NCI-H1417 treated with DMSO at 0.1 percent for 48 hours (cell line): ENCODE results near the gene ARHGAP15.
"Not testable (repeated sequence)": the region's sequence is repeated elsewhere in the genome, so short reads cannot be mapped to it uniquely, and the experiment has no call there.

Experiments
- DNase-seq: peaks from one replicate; lab custom pipeline; 2025; lab: John Stamatoyannopoulos, UW

Gene ARHGAP15

DNA sequence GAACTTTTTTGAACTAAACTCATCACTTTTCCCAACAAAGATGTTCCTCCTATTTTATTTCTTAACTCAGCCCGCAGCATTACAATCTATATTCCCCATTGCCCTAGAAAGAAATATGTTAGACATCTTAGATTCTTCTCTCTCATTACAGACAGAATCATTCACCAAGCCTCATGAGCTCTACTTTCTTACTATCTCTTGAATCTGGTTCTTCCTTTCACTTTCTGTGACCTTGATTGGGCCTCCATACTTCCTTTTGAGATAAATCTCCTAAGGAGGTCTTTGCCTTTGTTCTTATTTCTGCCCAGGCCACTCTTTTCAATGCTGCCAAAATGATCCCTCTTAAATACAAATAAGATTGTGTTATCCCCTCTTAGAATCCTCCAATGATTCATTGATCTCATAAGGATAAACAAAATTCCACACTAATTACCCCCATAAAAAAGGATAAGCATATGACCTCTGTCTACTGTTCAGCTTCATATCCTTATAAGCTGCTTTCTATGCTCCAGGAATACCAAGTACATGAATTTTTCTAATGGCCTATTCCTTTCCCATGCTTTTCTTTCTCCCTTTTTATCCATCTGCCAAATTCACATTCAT lies 400.0 kb downstream of the ARHGAP15 start:
- DNase-seq, result no peak

DNA sequence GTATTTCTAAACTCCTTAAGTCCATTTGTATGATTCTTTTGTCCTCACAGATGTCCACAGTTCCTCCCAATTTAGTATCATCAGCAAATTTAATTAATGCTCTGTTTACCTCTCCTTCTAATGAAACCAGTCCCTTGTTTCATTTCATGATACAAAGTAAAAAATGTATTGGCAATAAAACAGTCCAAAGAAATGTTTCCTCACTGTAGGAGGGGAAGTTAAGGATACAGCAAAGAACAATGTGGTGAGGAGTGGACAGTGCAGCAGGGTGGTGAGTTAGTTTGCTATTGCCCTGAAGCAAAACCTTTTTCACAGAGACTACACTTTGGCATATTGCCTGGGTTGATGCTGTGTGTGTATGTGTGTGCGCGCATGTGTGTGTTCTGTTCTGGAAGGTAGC lies 401.5 kb downstream of the ARHGAP15 start:
- no peak for DNase-seq

DNA sequence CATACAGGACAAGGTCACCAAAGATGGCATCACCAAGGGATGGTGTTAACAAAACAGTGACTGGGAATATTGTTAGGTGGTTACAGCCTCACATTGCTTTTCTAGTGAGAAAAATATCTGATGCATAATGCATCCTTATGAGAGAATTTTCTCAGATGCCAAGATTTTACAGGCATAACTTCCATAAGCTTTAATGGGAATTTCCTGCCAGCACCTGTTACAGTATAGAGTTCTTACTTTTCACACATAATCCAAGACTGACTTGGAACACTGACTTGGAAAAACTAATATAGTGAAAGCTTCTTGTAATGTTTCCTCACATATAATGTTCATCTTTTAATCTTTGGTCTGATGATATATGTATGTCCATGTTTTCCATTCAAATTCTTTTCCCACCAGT lies 402.8 kb downstream of the ARHGAP15 start:
- DNase-seq, result no peak

DNA sequence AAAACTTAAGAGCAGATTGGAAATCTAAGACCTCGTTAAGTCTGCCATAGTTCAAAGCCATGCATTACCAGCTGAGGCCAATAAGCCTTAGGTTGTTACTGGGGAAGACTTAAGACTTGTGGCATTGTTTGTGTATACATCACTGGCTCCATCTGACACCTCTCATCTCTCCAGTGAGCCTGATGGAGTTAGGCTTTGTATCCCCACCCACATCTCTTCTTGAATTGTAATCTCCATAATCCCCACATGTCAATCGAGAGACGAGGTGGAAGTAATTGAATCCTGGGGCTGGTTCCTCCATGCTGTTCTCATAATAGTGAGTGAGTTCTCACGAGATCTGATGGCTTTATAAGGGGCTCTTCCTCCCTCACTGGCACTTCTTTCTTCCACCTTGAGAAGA lies 404.6 kb downstream of the ARHGAP15 start:
- no peak for DNase-seq

DNA sequence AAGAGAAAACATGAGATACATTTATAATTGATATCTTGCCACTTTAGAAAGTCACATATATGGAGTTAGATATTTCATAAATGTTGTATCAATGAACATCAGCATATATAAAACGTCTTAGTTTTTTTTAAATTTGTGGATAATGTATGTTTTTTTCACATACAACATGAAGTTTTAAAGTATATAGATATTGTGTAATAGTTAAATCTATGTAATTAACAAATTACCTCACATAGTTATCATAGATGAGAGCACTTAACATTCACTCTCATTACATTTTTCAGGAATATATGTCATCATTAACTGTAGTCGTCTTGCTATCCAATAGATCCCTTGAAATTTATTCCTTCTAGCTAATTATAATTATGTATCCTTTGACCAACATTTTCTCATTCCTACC lies 406.6 kb downstream of the ARHGAP15 start:
- DNase-seq, result no peak

DNA sequence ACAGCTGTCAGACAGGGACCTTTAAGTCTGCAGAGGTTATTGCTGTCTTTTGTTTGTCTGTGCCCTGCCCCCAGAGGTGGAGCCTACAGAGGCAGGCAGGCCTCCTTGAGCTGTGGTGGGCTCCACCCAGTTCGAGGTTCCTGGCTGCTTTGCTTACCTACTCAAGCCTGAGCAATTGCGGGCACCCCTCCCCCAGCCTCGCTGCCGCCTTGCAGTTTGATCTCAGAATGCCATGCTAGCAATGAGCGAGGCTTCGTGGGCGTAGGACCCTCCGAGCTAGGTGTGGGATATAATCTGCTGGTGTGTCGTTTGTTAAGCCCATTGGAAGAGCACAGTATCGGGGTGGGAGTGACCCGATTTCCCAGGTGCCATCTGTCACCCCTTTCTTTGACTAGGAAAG lies 412.7 kb downstream of the ARHGAP15 start:
- not testable (repeated sequence) for DNase-seq

DNA sequence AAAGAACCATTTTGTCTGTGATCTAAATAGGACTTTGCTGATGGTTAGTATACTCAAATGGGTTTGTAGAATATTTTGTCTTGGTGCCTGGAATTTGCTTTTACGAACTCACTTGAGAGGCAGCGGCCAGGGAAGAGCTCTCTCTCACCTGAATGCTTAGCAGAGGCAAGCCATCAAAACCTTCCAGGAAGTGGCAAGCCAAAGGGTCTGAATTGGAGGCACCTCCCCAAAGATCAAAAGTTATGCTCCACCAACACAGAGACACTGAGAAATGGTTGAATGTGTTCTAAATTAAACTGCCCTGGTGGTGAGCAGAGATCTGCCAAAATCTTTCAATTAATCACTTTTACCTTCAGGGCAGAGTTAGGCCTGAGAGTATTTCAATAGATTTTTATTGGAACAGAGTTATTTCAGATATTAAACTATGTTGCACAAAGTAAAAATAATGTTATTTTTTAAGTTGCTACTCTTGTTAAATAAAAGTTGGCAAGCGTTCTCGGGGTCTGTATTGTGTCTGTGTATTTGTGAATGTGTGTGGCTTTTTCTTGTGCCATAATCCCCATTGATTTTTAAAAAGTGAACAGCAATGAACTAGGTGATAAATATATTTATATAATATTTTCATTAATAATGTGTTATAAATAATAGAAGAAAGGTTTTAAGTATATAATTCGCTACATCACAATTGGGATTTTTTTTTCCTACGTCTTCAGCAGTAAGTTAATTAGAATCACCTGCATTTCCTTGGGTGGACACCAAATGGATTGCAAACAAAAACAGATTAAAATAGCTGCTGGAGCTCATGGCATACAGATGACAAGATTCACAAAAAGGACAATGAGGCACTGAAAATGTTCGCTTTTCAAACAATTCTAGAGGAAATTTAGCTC lies 416.1 kb downstream of the ARHGAP15 start:
- DNase-seq, result no peak

DNA sequence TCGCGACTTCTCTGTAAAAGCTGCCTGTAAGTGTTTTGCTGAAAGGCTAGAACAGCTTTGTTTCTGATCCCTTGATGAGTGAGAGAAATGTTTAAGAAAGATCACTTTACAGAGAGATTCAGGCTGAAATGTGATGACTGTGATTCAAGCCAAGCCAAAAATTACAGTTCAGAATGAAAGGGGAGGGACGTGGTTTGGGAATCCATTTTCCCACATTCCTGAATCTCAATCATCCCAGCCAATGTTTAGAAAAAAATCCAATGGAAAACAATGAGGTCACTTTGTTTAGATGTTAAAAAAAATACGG lies 416.7 kb downstream of the ARHGAP15 start:
- DNase-seq, result no peak

DNA sequence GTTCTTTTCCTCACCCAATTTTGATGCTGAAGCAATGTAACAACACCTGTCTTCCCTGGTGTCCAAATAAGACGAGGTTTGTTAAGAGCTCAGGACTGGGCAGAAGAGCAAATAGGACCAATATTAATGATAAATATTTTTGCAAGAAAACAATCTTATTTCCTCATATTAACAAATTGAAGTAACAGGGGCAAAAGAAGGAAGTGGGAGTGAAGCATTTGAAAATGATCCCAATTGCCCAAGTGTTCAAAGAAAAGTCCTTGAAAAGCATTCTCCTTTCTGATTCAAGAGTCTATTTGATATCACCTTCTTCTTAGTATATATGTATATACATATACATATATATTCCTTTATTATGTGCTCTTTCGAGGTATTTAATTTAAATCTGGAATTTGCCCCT lies 418.8 kb downstream of the ARHGAP15 start:
- DNase-seq, result no peak

DNA sequence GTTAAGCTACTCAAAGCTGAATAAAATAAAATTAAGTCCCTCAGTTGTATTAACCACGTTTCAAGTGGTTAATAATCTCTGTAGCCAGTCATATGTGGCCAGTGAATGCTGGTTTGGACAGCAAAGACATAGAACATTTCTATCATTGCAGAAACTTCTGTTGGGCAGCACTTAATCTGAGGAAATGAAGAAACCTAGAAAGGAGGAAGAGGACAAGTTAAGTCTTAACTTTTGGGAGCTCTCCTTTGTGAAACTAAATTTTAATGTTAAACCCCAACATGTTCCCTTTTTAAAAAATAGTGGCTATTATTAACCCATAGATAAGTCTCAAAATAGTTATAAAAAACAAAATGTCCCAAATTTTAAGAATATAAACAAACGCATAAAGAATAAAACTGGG lies 421.3 kb downstream of the ARHGAP15 start:
- DNase-seq, result no peak

DNA sequence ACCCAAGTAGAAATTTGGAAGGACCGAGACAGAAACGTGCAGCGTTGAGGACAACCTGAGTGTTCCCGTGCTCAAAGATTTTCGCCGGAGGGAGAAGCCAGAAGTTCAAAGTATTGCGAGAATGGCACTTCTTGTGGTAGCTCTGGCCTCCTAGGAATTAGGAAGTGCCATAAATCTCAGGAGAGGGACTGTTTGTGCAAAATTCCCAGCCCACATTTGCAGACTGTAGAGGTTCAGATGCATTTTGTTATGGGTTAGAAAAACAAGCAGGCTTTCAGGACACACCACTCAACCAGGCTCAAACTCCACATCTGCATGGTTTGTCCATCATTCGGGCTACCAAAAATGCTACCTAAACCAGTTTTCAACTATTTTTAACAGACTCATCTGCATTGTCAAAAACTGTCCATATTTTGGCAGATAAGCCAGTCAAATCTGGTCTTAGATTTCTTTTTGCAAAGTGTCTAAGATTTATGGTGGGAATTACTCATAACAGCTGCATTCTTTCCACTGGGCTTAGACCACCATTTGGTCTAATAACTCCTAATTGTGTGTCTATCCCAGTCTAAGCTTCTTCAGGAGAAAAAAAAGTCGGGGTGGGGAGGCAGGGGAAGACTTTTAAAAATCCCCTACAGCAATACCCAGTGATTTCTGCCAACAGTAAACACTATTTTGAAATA lies 422.9 kb downstream of the ARHGAP15 start:
- DNase-seq, result no peak

DNA sequence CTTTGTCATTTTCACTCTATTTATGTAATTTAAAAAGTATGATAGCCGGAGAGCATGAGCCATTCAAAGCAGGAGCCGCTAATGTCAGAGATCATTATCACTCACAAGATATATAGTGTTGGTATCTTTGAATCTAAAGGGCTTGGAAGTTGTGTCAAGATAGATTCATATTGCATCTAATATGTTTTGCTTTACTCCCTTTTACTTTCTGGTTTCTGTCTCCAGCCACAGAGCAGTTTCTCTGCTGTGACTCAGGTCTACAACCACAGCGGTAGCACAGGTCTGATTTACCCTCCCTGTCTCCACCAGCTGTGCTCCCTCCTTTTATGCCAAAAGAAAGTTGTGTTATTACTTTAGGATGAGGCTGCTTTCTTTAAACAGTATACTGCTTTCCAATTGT lies 424.0 kb downstream of the ARHGAP15 start:
- no peak for DNase-seq

DNA sequence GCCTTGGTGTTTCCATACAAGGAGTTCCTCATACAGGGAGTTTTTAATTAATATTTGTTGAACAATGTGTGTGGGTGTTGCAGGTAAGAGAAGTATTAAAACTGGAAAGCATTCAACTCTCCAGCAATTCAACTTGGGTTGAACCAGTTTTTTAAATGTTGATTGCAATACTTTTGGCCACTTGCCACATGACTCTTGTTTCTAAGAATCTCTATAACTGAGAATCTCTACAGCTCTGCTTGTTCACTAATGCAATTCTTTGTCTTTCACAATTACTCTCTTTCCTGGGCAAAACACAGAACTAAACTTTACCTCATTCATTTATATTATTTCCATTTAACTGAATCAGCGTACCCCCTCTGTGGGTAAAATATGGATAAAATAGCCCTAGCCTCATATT lies 429.4 kb downstream of the ARHGAP15 start:
- DNase-seq, result no peak

DNA sequence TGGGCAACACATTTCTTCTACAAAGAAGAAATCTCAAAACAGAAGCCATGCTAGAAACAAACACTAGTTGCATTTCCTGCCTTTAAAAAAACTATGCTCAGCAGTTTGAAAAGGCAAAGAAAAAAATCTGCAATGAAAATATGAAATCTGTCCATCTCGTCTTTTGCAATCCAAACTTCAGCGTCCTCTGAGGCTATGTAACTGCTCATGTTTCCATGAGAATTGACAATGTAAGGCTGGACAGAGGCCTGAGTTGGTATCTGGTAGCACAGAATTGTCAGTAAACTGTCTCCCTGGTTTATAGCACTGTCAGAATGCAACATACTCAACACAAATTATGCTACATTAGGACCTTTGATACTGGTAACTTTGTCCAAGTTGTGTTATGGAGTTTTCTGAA lies 429.9 kb downstream of the ARHGAP15 start:
- DNase-seq, result no peak

DNA sequence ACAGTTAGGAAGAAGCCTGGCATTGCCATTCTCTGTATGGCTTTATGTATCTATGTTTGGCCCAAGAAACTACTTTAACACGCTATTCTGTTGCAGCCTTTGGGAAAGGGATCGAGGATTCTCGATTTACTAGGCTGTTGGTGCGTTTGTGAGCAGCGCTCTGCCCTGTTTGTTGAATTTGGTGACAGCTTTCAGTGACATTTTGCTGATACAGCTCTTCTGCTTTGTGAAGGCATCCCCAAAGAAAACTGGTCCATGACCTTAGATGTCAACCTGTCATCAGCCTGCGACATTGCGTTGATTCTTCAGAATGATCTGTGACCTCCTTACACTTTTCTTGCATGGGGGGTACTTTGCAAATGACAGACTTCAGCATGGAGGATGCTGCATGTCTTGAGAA lies 431.5 kb downstream of the ARHGAP15 start:
- no peak for DNase-seq

DNA sequence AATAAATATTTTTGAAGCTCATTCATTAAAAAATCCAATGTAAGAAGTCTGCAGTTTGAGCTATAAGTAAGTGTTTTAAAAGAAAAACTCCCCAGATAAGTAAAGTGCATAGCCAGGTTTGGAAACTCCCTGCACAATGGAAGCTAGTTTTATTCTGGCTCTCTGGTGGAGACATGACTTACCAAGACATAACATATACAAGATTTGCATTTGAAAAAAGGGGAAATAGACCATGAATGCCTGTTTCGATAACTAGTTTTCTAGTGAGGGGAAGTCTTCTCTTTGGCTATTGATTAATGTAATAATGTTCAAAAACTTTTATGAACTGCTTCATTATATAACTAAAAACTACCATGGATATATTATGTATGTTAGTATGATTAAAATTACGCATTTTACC lies 435.2 kb downstream of the ARHGAP15 start:
- DNase-seq, result no peak

DNA sequence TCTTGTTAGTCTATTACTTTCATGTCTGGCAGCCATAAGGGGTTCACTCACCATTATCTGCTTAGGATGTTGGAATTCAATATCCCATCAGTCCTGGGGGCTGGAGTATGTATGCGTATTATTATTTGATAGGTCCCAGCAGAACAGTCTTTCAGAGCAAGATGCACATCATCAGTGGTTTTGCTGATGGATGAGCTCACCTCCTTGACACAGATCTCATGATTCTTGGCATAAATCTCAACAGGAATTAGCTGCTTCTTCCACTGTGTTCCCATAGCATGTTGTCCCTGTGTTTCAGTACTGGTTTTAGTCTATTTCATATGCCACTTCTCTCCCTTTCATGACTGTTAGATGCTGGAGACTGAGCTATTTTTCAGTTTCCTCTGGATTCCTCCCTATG lies 442.5 kb downstream of the ARHGAP15 start:
- DNase-seq, result no peak

DNA sequence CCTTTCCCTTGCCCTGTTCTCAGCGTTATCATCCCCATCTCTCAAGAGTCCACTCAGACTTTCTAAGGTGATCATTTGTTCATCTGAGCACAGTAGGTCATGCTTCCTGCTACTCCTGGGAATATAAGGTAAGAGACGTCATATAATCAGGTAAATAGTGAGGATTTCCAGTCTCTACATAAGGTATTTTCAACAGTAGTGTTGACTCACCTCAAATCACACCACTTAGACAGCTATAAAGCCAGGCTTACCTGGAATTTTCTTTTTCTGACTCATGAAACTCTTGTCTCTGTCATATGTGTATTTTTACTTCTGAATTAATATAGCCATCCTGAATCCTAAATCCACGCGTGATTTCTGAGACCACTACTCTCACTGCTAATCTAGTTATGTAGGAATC lies 443.2 kb downstream of the ARHGAP15 start:
- no peak for DNase-seq

DNA sequence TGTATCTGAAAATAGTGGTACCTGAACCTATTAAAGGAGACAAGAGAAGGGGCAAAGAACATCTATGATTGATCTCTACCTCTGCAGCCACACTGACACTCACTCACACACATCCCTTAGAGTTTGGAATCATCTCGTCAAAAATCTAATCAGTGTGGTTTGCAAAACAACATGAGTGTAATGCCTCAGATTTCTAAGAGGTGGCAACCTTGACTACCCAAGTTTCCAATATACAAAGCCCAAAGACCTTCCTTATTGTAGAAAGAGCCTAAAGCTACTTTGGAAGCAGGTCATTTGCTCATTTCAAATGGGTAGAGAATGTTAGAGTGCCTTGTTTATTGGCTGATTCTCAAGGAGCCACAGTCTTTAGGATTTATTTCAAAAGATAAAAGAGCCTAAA lies 444.9 kb downstream of the ARHGAP15 start:
- no peak for DNase-seq

DNA sequence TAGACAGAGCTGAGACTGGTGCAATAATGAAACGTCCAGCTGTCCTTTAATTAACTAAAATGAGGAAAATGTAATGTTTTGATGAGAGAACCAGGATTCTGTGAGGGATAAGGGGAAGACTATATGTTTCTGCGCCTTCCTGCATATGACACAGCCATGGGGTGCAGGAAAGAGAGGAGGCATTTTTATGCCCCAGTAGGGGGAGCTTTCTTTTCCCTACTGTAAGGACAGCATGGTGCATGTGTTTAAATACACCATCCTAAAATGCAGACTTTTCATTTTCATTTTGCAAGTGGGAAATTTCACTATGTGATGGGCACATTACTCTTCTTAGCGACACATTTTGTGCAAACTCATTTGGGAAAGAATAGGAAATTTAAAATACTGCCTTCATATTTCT lies 446.1 kb downstream of the ARHGAP15 start:
- no peak for DNase-seq

DNA sequence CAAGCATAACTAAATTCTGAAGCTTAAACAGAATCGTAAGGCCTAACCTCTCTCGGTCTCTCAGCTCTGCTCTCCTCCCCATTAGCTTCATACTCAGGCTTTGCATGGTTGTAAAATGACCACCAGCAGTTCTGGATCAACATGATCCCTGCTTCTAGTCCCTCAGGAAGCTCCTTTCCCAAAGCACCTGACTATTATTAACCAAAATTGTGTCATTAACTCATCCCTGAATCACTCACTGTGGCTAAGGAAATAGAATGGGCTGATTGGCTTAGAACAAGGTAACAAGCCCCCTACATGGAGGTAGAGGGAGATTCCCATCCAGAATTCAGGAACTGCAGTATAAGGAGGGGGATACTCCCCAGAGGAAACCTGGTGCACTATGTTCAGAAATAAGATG lies 448.3 kb downstream of the ARHGAP15 start:
- DNase-seq, result no peak

DNA sequence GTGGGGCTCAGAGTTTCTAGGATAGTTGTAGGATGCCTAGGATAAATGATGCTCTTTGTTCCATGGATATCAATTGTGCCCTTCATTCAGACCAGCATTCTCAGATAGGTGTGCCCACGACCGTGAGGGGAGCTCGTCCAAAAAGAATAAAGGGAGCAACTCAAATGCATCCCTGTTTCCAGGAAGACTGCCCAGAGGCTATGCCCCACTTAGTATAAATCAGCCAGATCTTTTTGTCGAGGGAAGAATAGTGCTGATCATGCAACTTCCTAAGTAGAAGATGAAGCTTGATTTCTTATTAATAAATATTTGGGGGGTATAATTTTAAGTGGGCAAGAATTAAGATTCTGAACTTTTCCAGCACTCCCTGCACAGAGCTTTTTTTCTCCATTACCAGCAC lies 450.2 kb downstream of the ARHGAP15 start:
- no peak for DNase-seq

DNA sequence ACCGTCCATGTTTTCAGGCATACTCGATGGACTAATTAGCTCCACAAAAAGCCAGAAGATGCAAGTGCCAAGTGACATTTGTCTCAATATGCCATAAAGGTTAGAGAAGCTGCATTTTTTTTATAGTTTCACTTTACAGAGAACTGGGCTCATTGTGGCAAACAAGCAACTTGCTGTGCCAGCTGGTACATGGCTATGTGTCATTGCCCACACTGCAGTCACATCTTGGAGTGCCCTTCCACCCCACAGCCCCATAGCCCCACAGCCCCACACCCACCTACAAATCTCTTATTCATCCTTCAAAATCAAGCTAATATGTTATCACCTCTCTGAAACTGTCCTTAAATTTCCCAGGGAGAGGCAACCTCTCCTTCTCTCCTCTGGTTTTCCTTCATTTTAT lies 451.9 kb downstream of the ARHGAP15 start:
- DNase-seq, result no peak
